Endothelial cell of umbilical vein (primary cell): Measurements from ENCODE around the gene DLG1.

Experiments
- EZH2 ChIP-seq: IDR thresholded peaks from 2 replicates; pipeline ENCODE4 v1.6.1; 2012; ENCODE audit warnings: borderline replicate concordance, low read depth, mild to moderate bottlenecking, moderate library complexity, low read length, inconsistent platforms; ENCODE audit not compliant: severe bottlenecking
- POLR2A ChIP-seq: IDR thresholded peaks from 2 replicates; pipeline ENCODE4 v1.6.1; 2012; ENCODE audit warnings: low read depth, mild to moderate bottlenecking, control low read depth, low read length
- TF ChIP-seq, protein P1 (sequence below), 2 donors: IDR thresholded peaks; 1 replicate in 1 of 2; 2 replicates in 1 of 2; pipeline ENCODE4 v1.5.1; 2011; ENCODE audit warnings: low read length in 2 of 2, mild to moderate bottlenecking in 2 of 2, moderate library complexity in 2 of 2, control low read depth in 1 of 2, inconsistent platforms in 1 of 2, low read depth in 1 of 2; ENCODE audit not compliant: insufficient read depth in 1 of 2; ENCODE audit errors: extremely low read depth in 1 of 2

DNA sequence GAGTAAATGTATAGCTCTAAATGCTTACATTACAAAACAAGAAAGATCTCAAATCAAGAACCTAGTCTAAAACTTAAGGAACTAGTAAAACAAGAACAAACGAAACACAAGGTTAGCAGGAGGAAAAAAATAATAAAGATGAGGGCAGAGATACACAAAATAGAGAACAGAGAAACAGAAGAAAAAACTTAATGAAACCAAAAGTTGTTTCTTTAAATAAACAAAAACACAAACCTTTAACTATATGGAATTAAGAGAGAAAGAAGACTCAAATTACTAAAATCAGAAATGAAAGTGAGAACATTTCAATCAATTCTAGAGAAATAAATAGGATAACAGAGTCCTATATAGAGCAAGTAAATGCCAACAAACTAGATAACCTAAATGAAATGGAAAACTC, 59.6 kb downstream of the DLG1 start:
- TF ChIP-seq, protein P1, sequence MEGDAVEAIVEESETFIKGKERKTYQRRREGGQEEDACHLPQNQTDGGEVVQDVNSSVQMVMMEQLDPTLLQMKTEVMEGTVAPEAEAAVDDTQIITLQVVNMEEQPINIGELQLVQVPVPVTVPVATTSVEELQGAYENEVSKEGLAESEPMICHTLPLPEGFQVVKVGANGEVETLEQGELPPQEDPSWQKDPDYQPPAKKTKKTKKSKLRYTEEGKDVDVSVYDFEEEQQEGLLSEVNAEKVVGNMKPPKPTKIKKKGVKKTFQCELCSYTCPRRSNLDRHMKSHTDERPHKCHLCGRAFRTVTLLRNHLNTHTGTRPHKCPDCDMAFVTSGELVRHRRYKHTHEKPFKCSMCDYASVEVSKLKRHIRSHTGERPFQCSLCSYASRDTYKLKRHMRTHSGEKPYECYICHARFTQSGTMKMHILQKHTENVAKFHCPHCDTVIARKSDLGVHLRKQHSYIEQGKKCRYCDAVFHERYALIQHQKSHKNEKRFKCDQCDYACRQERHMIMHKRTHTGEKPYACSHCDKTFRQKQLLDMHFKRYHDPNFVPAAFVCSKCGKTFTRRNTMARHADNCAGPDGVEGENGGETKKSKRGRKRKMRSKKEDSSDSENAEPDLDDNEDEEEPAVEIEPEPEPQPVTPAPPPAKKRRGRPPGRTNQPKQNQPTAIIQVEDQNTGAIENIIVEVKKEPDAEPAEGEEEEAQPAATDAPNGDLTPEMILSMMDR (IDR thresholded peaks at IDR 0.05; ENCODE audit: extremely low read depth in 1 of 2, insufficient read depth in 1 of 2, low read depth in 1 of 2, low read length in 2 of 2) = no peak
- TF ChIP-seq POLR2A (no peak), EZH2 (no peak)
